Esophagus squamous epithelium (tissue), 4 donors: Measurements from ENCODE around the gene ANKS1A.

Source experiments
- CTCF ChIP-seq, 6 experiments: fragments of 450-650 bp in 4 of 6; fragments of 200-600 bp in 2 of 6; sonication (generic) in 2 of 6; IDR thresholded peaks; one replicate each; pipeline ENCODE4 v1.5.1; 2016 to 2019; ENCODE audit warnings: antibody characterized with exemption in 6 of 6, mild to moderate bottlenecking in 4 of 6, moderate library complexity in 4 of 6
- POLR2A ChIP-seq, 4 donors: fragments of 450-650 bp; IDR thresholded peaks; one replicate each; pipeline ENCODE4 v1.6.1; 2017; ENCODE audit warnings: antibody characterized with exemption in 4 of 4, mild to moderate bottlenecking in 4 of 4, moderate library complexity in 3 of 4

GRCh38 chr6:34961574-34961973 is 72.5 kb downstream of the ANKS1A start:
- TF ChIP-seq POLR2A (IDR thresholded peaks at IDR 0.05) (no peak), CTCF (IDR thresholded peaks at IDR 0.05) (no peak)
